Embryonic facial prominence (tissue), 1 donor: Measurements from ENCODE around the gene MMP1.

Experiments used
- DNase-seq: peaks from one replicate; pipeline ENCODE4 v3.0.0-alpha.2; 2016; ENCODE audit errors: extremely low spot score

The MMP1 gene

GRCh38 chr11:102798012-102798746 is at the start of gene MMP1:
TSS of gene MMP1 (minus strand) at chr11:102798160. CDS start at chr11:102798092, 68 bp downstream.
- no peak for DNase-seq

- no peak for DNase-seq
These were observed 48.3 kb upstream of the MMP1 start for GRCh38 chr11:102846292-102846691.

GRCh38 chr11:102843489-102843888 is 45.5 kb upstream of the MMP1 start, which contains the start of gene MMP3:
TSS of gene MMP3 (minus strand) at chr11:102843609. CDS start at chr11:102843546, 63 bp downstream.
- DNase-seq, result no peak

- DNase-seq, result no peak
These were observed 45.0 kb upstream of the MMP1 start for GRCh38 chr11:102842930-102843329.

GRCh38 chr11:102840018-102840417 is 42.1 kb upstream of the MMP1 start:
- no peak for DNase-seq

- DNase-seq, result no peak
These were observed 39.7 kb upstream of the MMP1 start for GRCh38 chr11:102837646-102838045.

- DNase-seq, result no peak
These were observed 39.2 kb upstream of the MMP1 start for GRCh38 chr11:102837156-102837555.

GRCh38 chr11:102836290-102836875 is 38.4 kb upstream of the MMP1 start:
- DNase-seq, result no peak

- DNase-seq, result no peak
These were observed 35.8 kb upstream of the MMP1 start for GRCh38 chr11:102833731-102834130.

- DNase-seq, result no peak
These were observed 34.7 kb upstream of the MMP1 start for GRCh38 chr11:102832612-102833011.

GRCh38 chr11:102831489-102832440 is 33.8 kb upstream of the MMP1 start:
- no peak for DNase-seq

- no peak for DNase-seq
These were observed 33.1 kb upstream of the MMP1 start for GRCh38 chr11:102831128-102831488.

- DNase-seq, result no peak
These were observed 32.2 kb upstream of the MMP1 start for GRCh38 chr11:102830001-102830727.

- no peak for DNase-seq
These were observed 31.5 kb upstream of the MMP1 start for GRCh38 chr11:102829316-102830000.

- DNase-seq, result no peak
These were observed 26.6 kb upstream of the MMP1 start for GRCh38 chr11:102824556-102824955.

- no peak for DNase-seq
These were observed 21.5 kb upstream of the MMP1 start for GRCh38 chr11:102819491-102819890.

- DNase-seq, result no peak
These were observed 15.5 kb upstream of the MMP1 start for GRCh38 chr11:102813484-102813883.

- no peak for DNase-seq
These were observed 14.2 kb upstream of the MMP1 start for GRCh38 chr11:102812188-102812587.

- DNase-seq, result no peak
These were observed 13.1 kb upstream of the MMP1 start for GRCh38 chr11:102810950-102811660.

- no peak for DNase-seq
These were observed 12.0 kb upstream of the MMP1 start for GRCh38 chr11:102809971-102810370.
